AG09319 (cell line): ENCODE data around the gene SELENOO.
A peak's percentile ranks its signal among the peaks of the same experiment; 100 is the strongest.

Source experiments
- DNase-seq: peaks from one replicate; pipeline ENCODE4 v3.0.0-alpha.2; 2010; ENCODE audit warnings: low read depth; ENCODE audit errors: extremely low read depth
- CTCF ChIP-seq: IDR thresholded peaks from 2 replicates; pipeline ENCODE4 v1.5.1; 2011; ENCODE audit warnings: low read depth, mild to moderate bottlenecking, inconsistent platforms, low read length, moderate library complexity

Gene SELENOO

DNA sequence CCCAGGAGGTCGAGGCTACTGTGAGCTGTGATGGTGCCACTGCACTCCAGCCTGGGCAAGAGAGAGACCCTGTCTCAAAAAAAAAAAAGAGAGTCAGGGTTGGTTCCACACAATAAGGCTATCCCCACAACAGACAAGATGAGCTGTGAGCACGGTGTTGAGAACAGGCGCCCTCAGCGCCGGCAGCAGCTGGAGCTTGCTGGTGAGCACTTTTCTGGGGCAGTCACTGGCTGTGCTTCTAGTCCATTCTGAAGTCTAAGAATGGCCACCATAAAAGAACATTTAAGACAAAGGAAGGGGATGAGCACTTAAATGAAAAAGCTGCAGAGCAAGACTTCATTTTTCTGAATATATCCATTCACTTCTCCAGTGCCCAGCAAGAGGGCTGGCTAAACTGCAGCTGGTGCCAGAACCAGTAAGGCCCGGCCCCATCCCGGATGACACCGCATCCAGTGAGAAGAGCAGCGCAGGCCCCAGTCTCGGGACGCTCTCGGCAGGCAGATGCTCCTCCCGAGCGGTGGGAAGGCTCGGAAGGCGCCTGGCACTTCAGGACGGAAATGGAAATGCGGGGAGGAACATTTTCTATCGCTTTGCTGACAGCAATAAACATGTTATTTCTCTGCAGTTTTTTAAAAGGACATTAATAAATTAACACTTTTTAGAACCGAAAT is 31.8 kb downstream of the SELENOO start:
- no peak for TF ChIP-seq CTCF
- DNase-seq = no peak

GRCh38 chr22:50233223-50233622 is 32.4 kb downstream of the SELENOO start:
- no peak for TF ChIP-seq CTCF
- DNase-seq = no peak

DNA sequence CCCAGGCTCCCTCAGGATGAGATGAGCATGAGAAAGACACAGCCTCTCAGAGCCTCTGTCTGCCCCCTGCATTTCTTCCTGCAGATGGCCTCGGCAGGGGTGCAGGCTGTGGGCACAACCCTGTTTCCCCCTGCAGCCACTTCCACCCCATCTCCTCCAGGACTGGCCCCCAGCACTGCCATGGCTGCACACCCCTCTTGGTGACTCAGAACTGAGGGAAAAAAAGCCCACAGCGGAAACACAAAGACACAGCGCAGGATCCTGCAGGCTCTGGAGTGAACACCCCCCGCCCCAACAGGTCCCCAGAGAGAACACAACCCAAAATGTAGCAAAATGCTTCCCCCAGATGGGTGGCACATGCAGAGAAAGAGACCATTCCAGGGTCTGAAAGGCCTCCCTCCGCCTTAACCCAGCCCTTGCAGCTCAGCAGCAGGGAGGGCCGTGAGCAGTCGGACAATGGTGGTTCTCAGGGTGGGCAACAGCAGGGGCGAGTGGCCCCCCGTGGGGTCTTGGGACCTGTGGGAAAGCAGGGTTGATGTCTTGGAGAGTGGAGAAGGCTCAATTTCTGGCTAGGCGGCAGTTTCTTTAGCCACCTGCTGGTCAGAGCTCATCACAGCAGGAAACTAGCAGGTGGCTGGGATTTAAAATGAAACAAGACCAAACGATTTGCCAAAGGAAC is 36.1 kb downstream of the SELENOO start:
- no peak for DNase-seq
- peak; percentile 31 for TF ChIP-seq CTCF

DNA sequence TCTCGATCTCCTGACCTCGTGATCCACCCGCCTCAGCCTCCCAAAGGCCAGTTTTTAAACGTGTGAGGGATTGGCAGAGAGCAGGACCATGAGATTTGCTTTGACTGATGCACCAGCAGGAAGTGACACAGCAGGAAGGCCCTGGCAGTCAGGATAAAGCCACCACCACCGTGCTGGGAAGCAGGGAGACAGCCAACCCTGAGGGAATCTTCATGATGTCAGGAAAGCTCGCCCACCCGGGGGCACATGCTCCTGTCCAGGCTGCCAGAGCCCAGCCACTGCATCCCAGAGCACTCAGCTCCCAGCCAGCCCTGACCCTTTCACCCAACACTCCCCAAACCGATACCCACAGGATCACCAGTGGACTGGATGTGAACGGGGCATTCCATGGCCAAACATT is 37.9 kb downstream of the SELENOO start:
- DNase-seq = no peak
- no peak for TF ChIP-seq CTCF

DNA sequence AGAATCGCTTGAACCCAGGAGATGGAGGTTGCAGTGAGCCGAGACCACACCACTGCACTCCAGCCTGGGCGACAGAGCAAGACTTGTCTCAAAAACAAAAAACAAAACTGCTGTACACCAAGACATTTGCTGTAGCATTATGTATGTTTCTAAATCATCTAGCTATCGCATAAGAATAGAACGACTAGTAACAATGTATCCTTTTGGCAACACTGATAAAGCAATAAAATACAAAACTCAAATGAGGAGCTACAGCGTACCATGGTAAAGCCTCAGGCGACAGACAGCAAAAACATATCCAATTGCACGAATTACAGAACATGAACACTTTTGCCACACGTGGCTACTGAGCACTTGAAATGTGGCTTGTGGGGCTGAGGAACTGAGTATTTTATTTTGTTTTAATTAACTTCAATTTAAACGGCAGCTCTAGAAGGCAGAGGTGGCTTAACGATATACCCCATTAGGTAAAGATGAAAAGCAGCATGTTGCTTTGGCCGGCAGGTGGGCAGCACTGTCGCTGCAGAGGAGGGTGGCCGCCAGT is 41.7 kb downstream of the SELENOO start:
- no peak for DNase-seq
- no peak for TF ChIP-seq CTCF

- no peak for TF ChIP-seq CTCF
- DNase-seq = no peak
Measured at GRCh38 chr22:50243685-50244419, 43.0 kb downstream of the SELENOO start.
